H1 (cell line): ENCODE measurements around the gene FGFBP2. TPM values are rescaled to one million over a fixed set of nuclear protein-coding genes. Genes with fewer than 3 reads are reported as not detected.

Experiments
- CTCF ChIA-PET: fragments of 300-600 bp; sonication (Branson Sonifier 250); formaldehyde crosslinking; loops from one replicate; lab custom pipeline; 2021; ENCODE audit not compliant: partially characterized antibody; lab: Charles Lee
- POLR2A ChIA-PET: fragments of 300-600 bp; sonication (Branson Sonifier 250); formaldehyde crosslinking; loops from one replicate; lab custom pipeline; 2021; ENCODE audit warnings: inconsistent platforms; ENCODE audit not compliant: partially characterized antibody; lab: Charles Lee
- DNase-seq, 2 experiments: peaks; one replicate each; pipeline versions ENCODE4 v3.0.0 to v3.0.0-alpha.2; 2010 to 2022; ENCODE audit warnings: low spot score in 2 of 2, low read depth in 1 of 2, mixed read lengths in 1 of 2
- FAIRE-seq: peaks from 2 replicates; lab custom pipeline; 2011; peaks lifted over from hg19 to GRCh38; lab: Jason Lieb, UNC
- H2AFZ ChIP-seq: 2 replicates; pipeline ENCODE4 v1.8.1; 2012; ENCODE audit warnings: low read length, inconsistent platforms
- H2AK5ac ChIP-seq: 2 replicates; pipeline ENCODE4 v1.6.1; 2013; ENCODE audit warnings: low read depth, low read length
- H2BK120ac ChIP-seq: replicated peaks from 2 replicates; pipeline ENCODE3; 2013; ENCODE audit warnings: low read depth, low read length, inconsistent platforms
- H2BK12ac ChIP-seq: 2 replicates; pipeline ENCODE4 v1.6.1; 2013; ENCODE audit warnings: low read depth, low read length
- H2BK15ac ChIP-seq: 2 replicates; pipeline ENCODE4 v1.6.1; 2013; ENCODE audit warnings: low read length
- H2BK20ac ChIP-seq: 2 replicates; pipeline ENCODE4 v1.6.1; 2013; ENCODE audit warnings: low read length
- H2BK5ac ChIP-seq: 2 replicates; pipeline ENCODE4 v1.6.1; 2013; ENCODE audit warnings: low read depth, low read length
- H3K14ac ChIP-seq: 2 replicates; pipeline ENCODE4 v1.6.1; 2013; ENCODE audit warnings: inconsistent platforms; ENCODE audit not compliant: insufficient read length
- H3K18ac ChIP-seq: 2 replicates; pipeline ENCODE4 v1.6.1; 2013; ENCODE audit warnings: low read length; ENCODE audit errors: extremely low read depth
- H3K23ac ChIP-seq: 2 replicates; pipeline ENCODE4 v1.6.1; 2013; ENCODE audit warnings: inconsistent platforms; ENCODE audit not compliant: insufficient read length
- H3K23me2 ChIP-seq: 2 replicates; pipeline ENCODE4 v1.6.1; 2013; ENCODE audit warnings: low read depth, low read length
- H3K27ac ChIP-seq: 2 replicates; pipeline ENCODE4 v1.6.1; 2011; ENCODE audit warnings: low read depth, low read length, inconsistent platforms
- H3K27me3 ChIP-seq, 4 experiments: replicated peaks in 1 of 4; 1 replicate in 1 of 4; 2 replicates in 3 of 4; pipeline versions ENCODE4 v1.6.1 to v1.8.1; 2011 to 2013; ENCODE audit warnings: low read length in 3 of 4, mild to moderate bottlenecking in 3 of 4, inconsistent platforms in 2 of 4, mixed read lengths in 2 of 4, moderate library complexity in 1 of 4; ENCODE audit not compliant: control insufficient read depth in 3 of 4, insufficient read depth in 3 of 4; ENCODE audit errors: extremely low read depth in 1 of 4
- H3K36me3 ChIP-seq, 4 experiments: 2 replicates each; pipeline versions ENCODE4 v1.6.1 to v1.8.1; 2011 to 2013; ENCODE audit warnings: mild to moderate bottlenecking in 4 of 4, low read length in 3 of 4, moderate library complexity in 2 of 4, control low read depth in 1 of 4, inconsistent platforms in 1 of 4; ENCODE audit not compliant: insufficient read depth in 4 of 4, control insufficient read depth in 2 of 4
- H3K4ac ChIP-seq: replicated peaks from 2 replicates; pipeline ENCODE3; 2013; ENCODE audit warnings: low read length, low read depth, mixed read lengths, inconsistent platforms; ENCODE audit not compliant: insufficient read length
- H3K4me1 ChIP-seq, 4 experiments: replicated peaks in 1 of 4; 1 replicate in 1 of 4; 2 replicates in 3 of 4; pipeline versions ENCODE4 v1.6.1 to v1.8.1; 2011 to 2013; ENCODE audit warnings: low read length in 3 of 4, inconsistent platforms in 2 of 4, mixed read lengths in 1 of 4; ENCODE audit not compliant: insufficient read depth in 4 of 4, control insufficient read depth in 3 of 4
- H3K4me2 ChIP-seq, 2 experiments: 2 replicates each; pipeline versions ENCODE4 v1.6.1 to v1.8.1; 2011 to 2013; ENCODE audit warnings: low read depth in 2 of 2, low read length in 2 of 2, control low read depth in 1 of 2, inconsistent platforms in 1 of 2, mild to moderate bottlenecking in 1 of 2; ENCODE audit not compliant: insufficient read depth in 1 of 2
- H3K4me3 ChIP-seq, 4 experiments: fragments of 200-600, 300-600 bp in 1 of 4; sonication (generic), shearing (Covaris generic), sonication (Bioruptor Twin) in 1 of 4; 2 replicates each; pipeline versions ENCODE4 v1.5.1 to v1.8.1; 2011 to 2016; ENCODE audit warnings: low read length in 4 of 4, low read depth in 3 of 4, control low read depth in 2 of 4, inconsistent platforms in 2 of 4, mild to moderate bottlenecking in 2 of 4, mixed read lengths in 1 of 4, moderate library complexity in 1 of 4; ENCODE audit not compliant: insufficient read depth in 2 of 4; ENCODE audit errors: extremely low read depth in 1 of 4
- H3K56ac ChIP-seq: replicated peaks from 2 replicates; pipeline ENCODE3; 2013; ENCODE audit warnings: low read depth, mild to moderate bottlenecking, mixed read lengths, low read length, inconsistent platforms; ENCODE audit not compliant: insufficient read length
- H3K79me1 ChIP-seq: 2 replicates; pipeline ENCODE4 v1.6.1; 2013; ENCODE audit warnings: low read depth, low read length, control low read depth
- H3K79me2 ChIP-seq, 2 experiments: 2 replicates each; pipeline versions ENCODE4 v1.6.1 to v1.8.1; 2012 to 2013; ENCODE audit warnings: low read length in 2 of 2, mild to moderate bottlenecking in 2 of 2, inconsistent platforms in 1 of 2; ENCODE audit not compliant: insufficient read depth in 2 of 2, control insufficient read depth in 1 of 2
- H3K9ac ChIP-seq, 4 experiments: replicated peaks in 1 of 4; 1 replicate in 1 of 4; 2 replicates in 3 of 4; pipeline versions ENCODE4 v1.6.1 to v1.8.1; 2011 to 2013; ENCODE audit warnings: low read depth in 3 of 4, low read length in 3 of 4, control low read depth in 2 of 4, mild to moderate bottlenecking in 2 of 4, moderate library complexity in 2 of 4, inconsistent platforms in 1 of 4; ENCODE audit errors: extremely low read depth in 1 of 4
- H3K9me3 ChIP-seq, 2 experiments: 2 replicates each; pipeline versions ENCODE4 v1.6.1 to v1.8.1; 2012 to 2013; ENCODE audit warnings: mild to moderate bottlenecking in 2 of 2, moderate library complexity in 2 of 2, control low read depth in 1 of 2, inconsistent platforms in 1 of 2, low read depth in 1 of 2, low read length in 1 of 2, mixed read lengths in 1 of 2; ENCODE audit not compliant: insufficient read depth in 2 of 2
- H4K20me1 ChIP-seq, 2 experiments: replicated peaks in 1 of 2; 2 replicates each; pipeline versions ENCODE3 to v1.8.1; 2011 to 2013; ENCODE audit warnings: inconsistent platforms in 2 of 2, low read length in 2 of 2, mild to moderate bottlenecking in 1 of 2; ENCODE audit not compliant: insufficient read depth in 2 of 2, control insufficient read depth in 1 of 2
- H4K5ac ChIP-seq: 2 replicates; pipeline ENCODE4 v1.6.1; 2013; ENCODE audit warnings: low read length, low read depth, mixed read lengths, inconsistent platforms; ENCODE audit not compliant: insufficient read length
- H4K8ac ChIP-seq: 2 replicates; pipeline ENCODE4 v1.8.0; 2013; ENCODE audit warnings: mild to moderate bottlenecking, moderate library complexity, low read length, inconsistent platforms; ENCODE audit not compliant: insufficient read depth; ENCODE audit errors: extremely low read depth
- H4K91ac ChIP-seq: replicated peaks from 2 replicates; pipeline ENCODE3; 2013; ENCODE audit warnings: low read length, mixed read lengths, inconsistent platforms; ENCODE audit not compliant: insufficient read length
- BACH1 ChIP-seq: IDR thresholded peaks from 2 replicates; pipeline ENCODE4 v1.6.1; 2012; ENCODE audit warnings: low read length, improper control_type of control experiment
- BRCA1 ChIP-seq: IDR thresholded peaks from 2 replicates; pipeline ENCODE4 v1.6.1; 2012; ENCODE audit warnings: low read depth, low read length, improper control_type of control experiment
- CHD2 ChIP-seq: IDR thresholded peaks from 2 replicates; pipeline ENCODE4 v1.6.1; 2012; ENCODE audit warnings: low read length, improper control_type of control experiment
- CTBP2 ChIP-seq: IDR thresholded peaks from 2 replicates; pipeline ENCODE4 v1.7.0; 2011; ENCODE audit warnings: borderline replicate concordance, mild to moderate bottlenecking, moderate library complexity, mixed read lengths, low read length; ENCODE audit not compliant: insufficient read depth, insufficient read length
- E2F6 ChIP-seq: IDR thresholded peaks from 2 replicates; pipeline ENCODE4 v1.6.1; 2012; ENCODE audit warnings: inconsistent platforms
- GABPA ChIP-seq: IDR thresholded peaks from 2 replicates; pipeline ENCODE4 v1.6.1; 2011; ENCODE audit warnings: mild to moderate bottlenecking, low read length, moderate library complexity, borderline replicate concordance; ENCODE audit not compliant: insufficient read depth
- JUND ChIP-seq: IDR thresholded peaks from 2 replicates; pipeline ENCODE4 v1.6.1; 2011; ENCODE audit warnings: mild to moderate bottlenecking, improper control_type of control experiment, low read length
- NANOG ChIP-seq: IDR thresholded peaks from 2 replicates; pipeline ENCODE4 v1.6.1; 2011; ENCODE audit warnings: low read length, low read depth, mild to moderate bottlenecking, inconsistent platforms; ENCODE audit not compliant: insufficient read depth, poor library complexity, severe bottlenecking
- NRF1 ChIP-seq: IDR thresholded peaks from 2 replicates; pipeline ENCODE4 v1.6.1; 2011; ENCODE audit warnings: mild to moderate bottlenecking, low read depth, low read length, improper control_type of control experiment
- POLR2A ChIP-seq, 2 experiments: IDR thresholded peaks; 1 replicate in 1 of 2; 2 replicates in 1 of 2; pipeline ENCODE4 v1.6.1; 2011; ENCODE audit warnings: low read depth in 2 of 2, low read length in 2 of 2, mild to moderate bottlenecking in 2 of 2; ENCODE audit errors: control extremely low read depth in 1 of 2
- POLR2AphosphoS5 ChIP-seq: IDR thresholded peaks from 2 replicates; pipeline ENCODE4 v1.6.1; 2011; ENCODE audit warnings: low read depth, low read length
- POU5F1 ChIP-seq: IDR thresholded peaks from 2 replicates; pipeline ENCODE4 v1.6.1; 2011; ENCODE audit warnings: low read depth, mild to moderate bottlenecking, low read length, moderate library complexity
- RBBP5 ChIP-seq: IDR thresholded peaks from 2 replicates; pipeline ENCODE4 v1.7.1; 2012; ENCODE audit warnings: low read depth, mild to moderate bottlenecking, inconsistent platforms, low read length, moderate library complexity, borderline replicate concordance
- SIN3A ChIP-seq, 2 experiments: IDR thresholded peaks in 1 of 2; conservative IDR thresholded peaks in 1 of 2; 2 replicates each; pipeline ENCODE4 v1.6.1; 2011 to 2012; ENCODE audit warnings: low read length in 2 of 2, improper control_type of control experiment in 1 of 2, low read depth in 1 of 2, mild to moderate bottlenecking in 1 of 2
- WGBS, 2 experiments: shearing (Covaris generic) in 1 of 2; methylation state at CpG; one replicate each; pipeline versions ENCODE4 v1.1.6 to v1.1.7; 2013 to 2015; ENCODE audit warnings: low lambda C conversion rate in 2 of 2, mixed read lengths in 2 of 2, inconsistent platforms in 1 of 2, low coverage in 1 of 2, missing lambda C conversion rate in 1 of 2; ENCODE audit not compliant: insufficient replicate concordance in 2 of 2, insufficient coverage in 1 of 2, insufficient read length in 1 of 2; ENCODE audit errors: extremely low coverage in 1 of 2, missing lambda C conversion rate in 1 of 2; 5-methylcytosine and 5-hydroxymethylcytosine counted together
- polyA plus RNA-seq, 7 experiments: library from polyadenylated mRNA; depleted of rRNA in 3 of 7; stranded (reverse) in 5 of 7; unstranded in 2 of 7; fragments of >200 nt in 5 of 7; fragments of 200-250 nt in 2 of 7; gene quantifications; 1 replicate in 5 of 7; 2 replicates in 1 of 7; 4 replicates in 1 of 7; pipeline versions ENCODE4 v1.2.1 to v1.2.3, GENCODE V29; 2011 to 2013; ENCODE audit warnings: missing spikeins in 2 of 7, mixed read lengths in 2 of 7
- total RNA-seq: library from RNA; stranded (reverse); fragmentation: NEBNext Ultra II Directional; extraction: Animal tissue kit (Norgen Biotek cat#: 25700); gene quantifications from 2 replicates; pipeline ENCODE4 v1.2.1, GENCODE V29; 2021

FGFBP2 gene
- total and polyA plus RNA-seq, 2 of the 8 experiments (the other 6 are each of a cell fraction or from before 2014, with no cell fraction given) = 0.15 TPM; not detected in 1

DNA sequence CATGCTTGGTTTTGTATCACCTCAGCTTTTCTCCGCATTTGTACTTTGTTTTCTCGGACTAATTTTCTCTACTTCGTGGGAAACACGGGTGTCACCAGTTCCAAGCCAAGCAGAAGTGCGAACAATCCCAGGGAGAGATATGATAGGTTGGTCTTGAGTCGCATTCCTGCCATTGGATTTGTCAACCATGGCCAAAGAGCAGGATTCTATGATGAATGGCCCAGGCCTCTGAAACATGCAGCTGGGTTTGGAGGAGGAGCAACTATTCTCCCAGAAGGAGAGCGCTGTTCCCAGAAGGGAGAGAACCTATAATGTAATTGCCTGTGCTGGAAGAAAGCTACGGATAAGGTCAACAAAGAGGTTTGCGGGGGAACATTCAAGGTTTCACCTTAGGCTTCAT lies 14.1 kb downstream of the FGFBP2 start:
- no peak for FAIRE-seq
- Histone ChIP-seq H2AFZ (no peak overlapping the region), H3K36me3 (no peaks in the 10 kb centered on the region), H4K8ac (no peak overlapping the region), H2BK15ac (no peak overlapping the region), H3K4ac (no peak overlapping the region), H3K9ac (no peak overlapping the region), H2BK12ac (no peak overlapping the region), H2BK5ac (no peak overlapping the region), H3K23me2 (no peaks in the 10 kb centered on the region), H3K14ac (no peak overlapping the region), H4K20me1 (no peaks in the 10 kb centered on the region), H3K56ac (no peak overlapping the region), H4K5ac (no peak overlapping the region), H3K4me2 (no peak overlapping the region), H3K18ac (no peak overlapping the region), H3K9me3 (peaks cover 0 to 4% of the 10 kb centered on the region in 2 experiments; a peak in 1 of 4 replicates), H2BK20ac (no peak overlapping the region), H3K79me1 (no peaks in the 10 kb centered on the region), H3K79me2 (no peaks in the 10 kb centered on the region), H4K91ac (no peak overlapping the region), H2AK5ac (no peak overlapping the region), H3K27me3 (no peaks in the 10 kb centered on the region), H3K27ac (no peak overlapping the region), H3K4me1 (no peaks in the 10 kb centered on the region), H2BK120ac (no peak overlapping the region), H3K4me3 (no peak overlapping the region), H3K23ac (no peak overlapping the region)
- CTCF ChIA-PET = interaction anchor here (1.1 to 6.2 kb wide), 5 partner anchors 18 to 144 kb away, joined by 3 to 52 read pairs (median 5); no protein-coding TSS in a partner anchor
- POLR2A ChIA-PET = no interaction called here
- WGBS, 2 experiments = 92% methylated on average over 9 of the region's 9 CpGs; no CpG with 5 or more reads in 1 of the 2 experiments
- DNase-seq = no peak
- TF ChIP-seq SIN3A (conservative IDR thresholded peaks at IDR 0.05 in 1 of 2, IDR thresholded peaks at IDR 0.05 in 1 of 2; ENCODE audit: low read depth in 1 of 2, low read length in 2 of 2) (no peak), POU5F1 (no peak), E2F6 (no peak), JUND (no peak), POLR2A (IDR thresholded peaks at IDR 0.05; ENCODE audit: control extremely low read depth in 1 of 2, low read depth in 2 of 2, low read length in 2 of 2) (no peak), RBBP5 (no peak), BRCA1 (no peak), CTBP2 (no peak), NANOG (no peak), POLR2AphosphoS5 (no peak), CHD2 (no peak), NRF1 (no peak), BACH1 (no peak), GABPA (no peak)
